ENCODE data around the gene PTK7.
A peak's percentile ranks its signal among the peaks of the same experiment; 100 is the strongest.
"Not testable (repeated sequence)": the region's sequence is repeated elsewhere in the genome, so short reads cannot be mapped to it uniquely, and the experiment has no call there.

PTK7 gene

DNA sequence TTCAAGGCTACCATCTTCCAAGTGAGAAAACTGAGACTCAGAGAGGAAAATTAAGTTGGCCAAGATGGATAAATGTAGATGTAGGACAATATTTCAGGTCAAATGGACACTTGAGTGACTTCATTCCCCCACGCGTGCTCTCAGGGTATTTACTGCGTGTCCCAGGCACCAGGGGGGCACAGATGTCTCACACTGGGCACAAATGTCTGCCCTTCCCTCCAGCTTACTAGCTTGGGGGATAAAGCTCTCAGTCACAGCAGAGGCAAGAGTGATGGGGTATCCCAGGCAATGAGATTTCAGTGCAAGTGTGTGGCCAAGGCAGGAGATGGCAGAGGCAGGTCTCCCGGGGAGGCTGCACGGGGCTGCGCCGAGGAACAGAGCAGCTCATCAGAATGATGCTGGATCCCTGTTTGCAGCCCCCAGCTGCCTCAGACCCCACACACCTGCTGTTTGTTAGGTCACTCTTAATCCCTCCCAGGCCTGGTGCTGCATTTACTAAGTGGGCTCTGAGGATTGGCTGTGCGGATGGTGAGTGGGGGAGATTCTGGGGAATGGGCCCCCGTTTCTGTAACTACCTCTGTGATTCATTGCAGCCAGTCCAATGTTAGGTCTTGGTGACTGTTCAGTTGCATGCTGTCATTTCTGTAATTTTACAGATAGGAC lies 44.1 kb downstream of the PTK7 start:
- DNase-seq: no peak

DNA sequence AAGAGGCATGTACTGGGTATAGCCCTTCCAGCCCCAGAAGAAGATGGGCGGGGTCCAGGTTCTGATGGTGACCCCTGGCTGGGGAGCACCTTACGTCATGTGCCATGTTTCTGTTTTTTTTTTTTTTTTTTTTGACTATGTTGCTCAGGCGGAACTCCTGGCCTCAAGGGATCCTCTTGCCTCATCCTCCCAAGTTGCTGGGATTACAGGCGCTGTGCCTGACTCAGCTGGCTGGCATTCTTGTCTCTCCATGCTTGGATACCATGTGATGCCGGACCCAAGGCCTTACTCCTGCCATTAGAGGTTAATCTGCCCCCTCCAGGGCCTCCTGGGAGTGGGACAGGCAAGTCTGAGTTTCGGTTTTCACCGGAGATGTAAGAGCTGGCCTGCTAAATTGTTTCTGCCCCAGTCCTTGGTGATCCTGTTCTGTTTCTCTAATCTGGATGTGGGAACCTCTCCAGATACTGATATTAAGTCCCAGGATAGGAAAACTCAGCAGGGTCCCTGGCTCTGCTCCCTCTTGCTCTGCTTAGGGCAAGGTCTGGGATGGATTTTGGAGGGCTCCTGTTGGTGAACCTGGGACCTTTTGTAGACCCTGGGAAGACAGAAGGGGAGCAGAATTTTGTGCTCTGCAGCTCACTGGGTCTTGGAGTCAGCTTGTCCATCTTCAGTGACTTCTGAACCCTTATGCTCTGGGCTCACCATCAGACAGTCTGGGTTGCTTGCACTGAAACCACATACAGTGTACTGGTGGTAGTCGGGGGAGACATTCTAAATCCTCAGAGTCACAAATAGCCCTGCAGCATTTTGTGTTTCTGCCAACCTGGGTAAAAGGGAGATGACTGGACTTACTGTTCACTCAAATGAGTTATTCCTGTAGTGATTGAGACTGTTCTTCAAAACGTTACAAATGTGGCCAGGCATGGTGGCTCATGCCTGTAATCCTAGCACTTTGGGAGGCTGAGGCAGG lies 45.1 kb downstream of the PTK7 start:
- no peak for DNase-seq

DNA sequence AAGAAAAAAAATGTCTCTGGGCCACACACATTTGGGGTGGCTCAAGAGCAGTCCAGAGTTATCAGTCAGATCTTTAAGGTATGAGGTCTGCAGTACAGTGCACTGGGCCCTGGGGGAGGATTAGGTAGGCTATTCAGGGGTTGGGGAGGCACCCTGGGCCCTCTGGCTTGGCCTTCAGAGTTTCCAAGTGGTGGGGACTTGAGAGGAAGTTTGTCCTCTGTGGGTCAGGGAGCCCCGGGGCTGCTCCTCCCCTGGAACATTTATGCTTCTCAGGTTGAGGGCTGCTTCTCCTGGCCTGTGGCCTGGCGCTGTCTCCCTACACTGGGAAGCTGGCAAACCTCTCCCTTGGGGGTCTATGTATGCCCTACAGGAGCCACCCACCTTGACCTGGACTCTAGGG lies 46.0 kb downstream of the PTK7 start:
- DNase-seq: no peak

DNA sequence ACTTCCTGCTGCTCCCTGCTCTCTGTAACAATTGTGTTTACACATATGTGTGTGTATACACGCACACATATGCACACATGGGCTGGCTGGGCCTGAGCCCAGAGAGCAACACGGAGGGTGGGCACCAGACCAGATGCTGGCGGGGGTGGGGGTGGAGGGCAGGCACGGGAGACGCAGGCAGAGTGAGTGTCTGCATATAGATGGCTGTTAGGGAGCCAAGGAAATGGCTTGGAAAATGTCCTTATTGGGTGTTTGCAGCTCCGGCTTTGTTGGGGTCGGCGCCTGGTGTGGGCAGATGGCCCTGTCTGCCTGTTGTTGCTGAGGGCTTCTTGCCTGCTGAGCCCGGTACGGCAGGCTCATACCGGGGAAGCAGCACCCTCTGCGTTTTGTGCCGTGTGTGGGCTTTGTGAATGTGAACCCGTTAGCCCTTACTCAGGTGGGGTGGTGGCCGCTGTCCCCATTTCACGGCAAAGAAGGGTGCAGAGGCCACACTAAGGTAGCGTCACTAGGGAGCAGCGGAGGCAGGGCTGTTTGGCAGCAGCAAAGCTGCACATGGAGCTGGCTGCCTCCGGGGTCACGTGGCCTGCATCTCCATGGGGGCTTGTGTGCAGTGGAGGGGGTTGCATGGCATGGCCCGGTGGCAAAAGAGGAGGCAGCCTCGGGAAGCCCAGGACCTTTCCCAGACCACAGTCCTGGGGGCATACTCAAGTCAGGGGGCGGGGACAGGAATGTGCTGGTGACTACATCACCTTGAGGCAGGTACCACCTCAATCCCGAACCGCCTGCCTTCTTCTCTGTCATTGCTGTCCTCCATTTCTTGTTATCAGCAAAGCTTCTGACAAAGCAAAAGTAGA lies 47.6 kb downstream of the PTK7 start:
- no peak for DNase-seq

DNA sequence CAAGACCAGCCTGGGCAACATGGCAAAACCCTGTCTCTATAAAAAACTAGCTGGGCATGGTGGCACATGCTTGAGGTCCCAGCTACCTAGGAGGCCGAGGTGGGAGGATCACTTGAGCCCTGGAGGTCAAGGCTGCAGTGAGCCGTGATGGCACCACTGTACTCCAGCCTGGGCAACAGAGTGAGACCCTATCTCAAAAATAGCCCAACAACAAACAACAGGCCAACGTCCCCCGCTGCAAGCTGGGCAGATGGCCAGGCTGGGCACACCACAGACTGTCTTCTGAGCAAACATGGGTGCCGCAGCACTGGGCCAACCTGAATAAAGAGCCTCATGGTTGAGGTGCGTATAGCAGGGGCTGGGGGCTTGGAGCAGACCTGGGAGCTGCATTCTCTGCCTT lies 48.4 kb downstream of the PTK7 start:
- no peak for DNase-seq

DNA sequence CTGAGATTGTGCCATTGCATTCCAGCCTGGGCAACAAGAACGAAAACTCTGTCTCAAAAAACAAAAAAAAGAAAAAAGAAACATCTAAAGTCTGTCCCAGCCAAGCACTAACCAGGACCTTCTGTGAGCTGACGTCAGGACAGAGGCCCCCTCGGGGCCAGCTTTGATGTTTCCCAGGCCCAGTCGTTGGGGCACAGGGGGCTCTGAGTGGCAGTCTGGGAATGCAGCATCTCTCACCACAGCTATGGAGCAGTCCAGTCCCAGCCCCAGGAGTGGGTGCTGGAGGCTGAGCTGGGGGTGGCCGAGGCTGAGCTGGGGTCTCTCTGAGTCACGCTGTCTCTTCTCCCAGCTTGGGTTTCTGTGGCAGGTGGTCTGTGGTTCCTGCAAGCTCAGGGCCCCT lies 49.0 kb downstream of the PTK7 start:
- DNase-seq: no peak

DNA sequence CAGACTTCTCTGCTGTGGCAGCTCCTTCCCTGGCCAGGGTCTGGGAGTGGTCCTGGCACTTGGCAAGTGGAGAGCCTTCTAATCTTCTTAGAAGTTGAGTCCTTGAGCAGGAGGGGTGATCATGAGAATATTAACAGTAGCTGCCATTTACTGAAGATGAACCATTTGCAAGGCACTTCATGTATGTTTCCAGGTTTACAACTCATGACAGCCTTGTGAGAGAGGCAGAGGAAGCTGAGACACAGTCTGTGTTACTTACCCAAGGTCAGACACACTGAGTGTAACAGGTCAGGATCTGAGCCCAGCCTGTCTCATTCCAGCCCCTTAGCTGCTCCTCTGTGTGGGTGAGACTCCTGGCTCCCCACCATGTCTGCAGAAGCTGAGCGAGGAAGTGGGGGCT lies 49.4 kb downstream of the PTK7 start:
- DNase-seq: no peak

DNA sequence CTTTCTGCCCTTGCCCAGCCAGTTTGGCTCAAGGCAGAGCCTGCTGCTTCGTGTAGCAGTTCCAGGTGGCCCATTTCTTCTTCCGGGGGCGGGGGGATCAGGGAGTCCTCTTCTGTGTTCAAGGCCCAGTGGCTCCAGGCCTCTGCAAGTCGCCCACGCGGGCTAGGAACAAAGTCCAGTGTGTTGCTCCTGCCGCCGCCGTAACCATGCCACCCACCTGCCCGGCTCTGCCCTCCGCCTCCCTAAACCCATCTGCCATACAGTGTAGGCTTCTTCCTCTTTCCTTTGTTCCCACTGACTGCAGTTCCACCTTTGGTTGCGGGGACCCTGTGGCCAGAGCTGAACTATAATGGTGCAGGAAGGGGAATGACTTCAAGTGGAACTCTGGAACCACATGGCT lies 51.1 kb downstream of the PTK7 start:
- no peak for DNase-seq

DNA sequence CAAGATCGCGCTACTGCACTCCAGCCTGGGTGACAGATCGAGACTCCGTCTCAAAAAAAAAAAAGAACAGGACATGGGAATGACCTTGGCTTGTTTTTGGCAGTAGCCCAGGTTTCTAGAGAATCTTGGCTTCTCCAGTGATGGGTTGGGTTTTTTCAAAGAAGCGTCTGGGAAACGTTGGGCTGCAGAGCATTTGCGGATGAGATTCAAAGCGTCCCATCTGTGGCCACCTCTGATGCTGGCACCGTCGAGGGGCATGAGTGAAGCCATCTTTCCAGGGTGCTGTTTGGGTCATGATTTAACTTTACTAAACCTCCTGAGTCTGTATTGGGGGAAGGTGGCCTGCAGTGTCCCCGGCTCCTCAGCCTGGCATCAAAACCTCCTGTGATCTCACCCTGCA lies 51.8 kb downstream of the PTK7 start:
- DNase-seq: no peak

DNA sequence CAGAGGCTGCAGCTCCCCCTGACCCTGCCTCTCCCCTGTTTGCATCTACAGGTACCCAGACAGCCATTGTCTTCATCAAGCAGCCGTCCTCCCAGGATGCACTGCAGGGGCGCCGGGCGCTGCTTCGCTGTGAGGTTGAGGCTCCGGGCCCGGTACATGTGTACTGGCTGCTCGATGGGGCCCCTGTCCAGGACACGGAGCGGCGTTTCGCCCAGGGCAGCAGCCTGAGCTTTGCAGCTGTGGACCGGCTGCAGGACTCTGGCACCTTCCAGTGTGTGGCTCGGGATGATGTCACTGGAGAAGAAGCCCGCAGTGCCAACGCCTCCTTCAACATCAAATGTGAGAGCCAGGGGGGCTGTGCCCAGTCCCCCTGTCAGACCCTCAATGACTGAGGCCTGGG lies 52.8 kb downstream of the PTK7 start:
- no peak for DNase-seq

DNA sequence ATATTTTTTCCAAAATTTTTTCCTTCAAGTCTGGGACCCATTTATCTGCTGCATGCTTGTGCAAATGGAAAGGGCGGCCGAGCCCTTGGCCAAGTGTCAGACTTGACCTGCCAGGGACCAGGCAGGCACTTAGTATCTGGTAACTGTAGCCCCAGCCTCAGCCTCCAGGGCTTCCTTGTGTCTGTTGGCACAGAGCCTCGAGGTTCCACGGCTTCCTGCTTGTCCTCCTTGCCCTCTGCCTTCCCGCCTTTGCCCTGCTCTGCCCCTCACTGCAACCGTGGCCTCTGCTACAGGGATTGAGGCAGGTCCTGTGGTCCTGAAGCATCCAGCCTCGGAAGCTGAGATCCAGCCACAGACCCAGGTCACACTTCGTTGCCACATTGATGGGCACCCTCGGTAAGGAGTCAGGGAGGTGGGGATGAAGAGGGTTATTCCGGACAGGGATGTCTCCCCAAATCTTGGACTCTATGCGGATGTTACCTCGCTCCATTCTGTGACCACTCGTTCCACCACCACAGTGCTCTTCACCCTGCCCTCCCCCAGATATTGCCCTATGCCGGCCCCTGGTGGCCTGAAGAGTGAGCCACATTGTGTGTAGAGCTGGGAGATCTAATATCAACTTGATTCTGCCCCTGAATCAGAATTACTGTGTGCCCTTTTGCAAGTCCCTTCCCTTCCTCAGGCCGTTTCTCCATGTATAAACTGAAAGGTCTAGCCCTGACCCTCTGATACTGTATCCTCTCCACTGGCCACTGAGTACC lies 53.5 kb downstream of the PTK7 start:
- no peak for DNase-seq

DNA sequence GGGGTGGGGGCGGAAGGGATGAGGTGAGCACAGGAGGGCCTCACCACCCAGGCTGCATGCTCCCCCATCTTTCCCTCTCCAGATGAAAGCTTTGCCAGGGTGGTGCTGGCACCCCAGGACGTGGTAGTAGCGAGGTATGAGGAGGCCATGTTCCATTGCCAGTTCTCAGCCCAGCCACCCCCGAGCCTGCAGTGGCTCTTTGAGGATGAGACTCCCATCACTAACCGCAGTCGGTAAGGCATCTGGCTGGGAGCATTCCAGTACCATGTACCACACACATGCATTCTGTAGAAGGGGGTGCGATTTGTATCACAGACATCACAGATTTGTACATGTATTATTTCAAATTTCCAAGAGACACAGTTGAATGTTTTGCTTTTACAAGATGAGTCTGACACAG lies 54.3 kb downstream of the PTK7 start:
- DNase-seq: no peak

DNA sequence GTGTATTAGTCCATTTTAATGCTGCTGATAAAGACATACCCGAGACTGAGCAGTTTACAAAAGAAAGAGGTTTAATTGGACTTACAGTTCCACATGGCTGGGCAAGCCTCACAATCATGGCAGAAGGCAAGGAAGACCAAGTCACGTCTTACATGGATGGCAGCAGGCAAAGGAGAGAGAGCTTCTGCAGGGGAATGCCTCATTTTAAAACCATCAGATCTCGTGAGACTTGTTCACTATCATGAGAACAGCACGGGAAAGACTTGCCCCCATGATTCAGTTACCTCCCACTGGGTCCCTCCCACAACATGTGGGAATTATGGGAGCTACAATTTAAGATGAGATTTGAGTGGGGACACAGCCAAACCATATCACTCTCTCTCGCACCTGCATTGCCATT lies 55.3 kb downstream of the PTK7 start:
- DNase-seq: not testable (repeated sequence)

DNA sequence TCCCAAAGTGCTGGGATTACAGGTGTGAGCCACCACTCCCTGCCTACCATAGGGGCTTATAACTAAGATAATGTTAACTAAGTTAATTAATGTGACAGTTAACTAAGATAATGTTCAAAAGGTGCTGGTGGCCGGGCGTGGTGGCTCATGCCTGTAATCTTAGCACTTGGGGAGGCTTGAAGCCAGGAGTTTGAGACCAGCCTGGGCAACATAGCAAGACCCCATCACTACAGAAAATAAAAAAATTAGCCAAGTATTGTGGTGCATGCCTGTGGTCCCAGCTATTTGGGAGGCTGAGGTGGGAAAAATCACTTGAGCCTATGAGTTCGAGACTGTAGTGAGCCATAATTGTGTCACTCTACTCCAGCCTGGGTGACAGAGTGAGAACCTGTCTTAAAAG lies 62.2 kb downstream of the PTK7 start:
- no peak for DNase-seq

DNA sequence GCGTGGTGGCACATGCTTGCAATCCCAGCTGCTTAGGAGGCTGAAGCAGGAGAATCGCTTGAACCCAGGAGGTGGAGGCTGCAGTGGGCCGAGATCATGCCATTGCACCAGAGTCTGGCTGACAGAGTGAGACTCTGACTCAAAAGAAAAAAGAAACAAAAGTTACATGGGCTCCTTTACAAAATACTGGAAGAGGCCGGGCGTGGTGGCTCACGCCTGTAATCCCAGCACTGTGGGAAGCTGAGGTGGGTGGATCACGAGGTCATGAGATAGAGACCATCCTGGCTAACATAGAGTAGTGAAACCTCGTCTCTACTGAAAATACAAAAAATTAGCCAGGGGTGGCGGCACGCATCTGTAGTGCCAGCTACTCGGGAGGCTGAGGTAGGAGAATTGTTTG lies 63.9 kb downstream of the PTK7 start:
- not testable (repeated sequence) for DNase-seq

DNA sequence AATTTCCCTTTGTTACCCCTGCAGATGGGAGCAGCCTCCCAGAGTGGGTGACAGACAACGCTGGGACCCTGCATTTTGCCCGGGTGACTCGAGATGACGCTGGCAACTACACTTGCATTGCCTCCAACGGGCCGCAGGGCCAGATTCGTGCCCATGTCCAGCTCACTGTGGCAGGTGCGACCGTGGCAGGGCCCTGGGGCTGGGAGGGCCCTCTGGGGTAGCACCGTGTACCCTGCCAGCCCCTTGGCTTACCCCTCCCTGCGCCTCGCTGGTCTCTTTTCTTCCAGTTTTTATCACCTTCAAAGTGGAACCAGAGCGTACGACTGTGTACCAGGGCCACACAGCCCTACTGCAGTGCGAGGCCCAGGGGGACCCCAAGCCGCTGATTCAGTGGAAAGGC lies 65.5 kb downstream of the PTK7 start:
- DNase-seq: no peak

DNA sequence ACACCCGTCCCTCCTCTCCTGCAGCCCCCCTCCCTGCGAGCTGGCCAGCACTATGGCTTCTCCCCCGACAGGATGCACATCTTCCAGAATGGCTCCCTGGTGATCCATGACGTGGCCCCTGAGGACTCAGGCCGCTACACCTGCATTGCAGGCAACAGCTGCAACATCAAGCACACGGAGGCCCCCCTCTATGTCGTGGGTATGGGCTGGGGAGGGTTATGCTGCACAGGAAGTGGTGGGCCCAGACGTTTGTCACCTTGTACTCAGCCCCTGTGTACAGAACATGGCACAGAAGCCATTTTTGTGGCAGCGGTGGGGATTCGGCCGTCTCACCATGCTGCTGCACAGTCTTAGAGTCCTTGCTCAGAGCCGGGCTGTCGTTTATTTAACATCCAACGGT lies 66.0 kb downstream of the PTK7 start:
- no peak for DNase-seq

DNA sequence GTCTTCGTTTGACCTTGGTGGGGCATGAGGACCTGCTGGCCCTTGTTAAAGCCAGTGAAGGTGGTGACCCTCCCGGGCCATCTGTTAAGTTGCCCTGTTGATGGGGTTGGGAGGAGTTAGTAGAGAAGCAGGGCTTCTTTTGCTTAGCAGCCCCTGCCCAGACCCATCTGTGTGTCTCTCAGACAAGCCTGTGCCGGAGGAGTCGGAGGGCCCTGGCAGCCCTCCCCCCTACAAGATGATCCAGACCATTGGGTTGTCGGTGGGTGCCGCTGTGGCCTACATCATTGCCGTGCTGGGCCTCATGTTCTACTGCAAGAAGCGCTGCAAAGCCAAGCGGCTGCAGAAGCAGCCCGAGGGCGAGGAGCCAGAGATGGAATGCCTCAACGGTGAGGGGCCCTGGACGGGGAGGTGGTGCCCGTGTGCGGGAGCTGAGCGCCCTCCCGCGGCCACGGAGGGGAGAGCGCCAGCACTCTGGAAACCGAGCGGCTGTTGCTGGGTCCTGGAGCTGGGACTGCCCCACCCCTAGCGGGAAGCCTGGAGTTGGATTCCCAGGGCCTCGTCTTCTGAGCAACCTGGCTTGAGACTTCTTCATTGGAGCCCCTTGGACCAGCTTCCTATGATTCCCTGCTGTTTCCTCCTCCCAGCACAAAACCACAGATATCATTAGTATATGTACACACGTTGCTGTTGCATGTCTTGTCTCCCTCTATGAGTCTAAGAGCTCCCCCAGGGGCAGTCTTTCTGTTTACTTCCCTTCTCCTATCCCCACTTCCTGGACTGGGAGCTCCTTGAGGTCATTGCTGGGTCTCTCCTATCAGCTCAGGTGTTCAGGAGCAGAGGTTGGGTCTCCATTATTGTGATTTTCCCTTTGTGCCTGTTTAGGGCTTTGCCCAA lies 67.4 kb downstream of the PTK7 start:
- peak; percentile 74 for DNase-seq

DNA sequence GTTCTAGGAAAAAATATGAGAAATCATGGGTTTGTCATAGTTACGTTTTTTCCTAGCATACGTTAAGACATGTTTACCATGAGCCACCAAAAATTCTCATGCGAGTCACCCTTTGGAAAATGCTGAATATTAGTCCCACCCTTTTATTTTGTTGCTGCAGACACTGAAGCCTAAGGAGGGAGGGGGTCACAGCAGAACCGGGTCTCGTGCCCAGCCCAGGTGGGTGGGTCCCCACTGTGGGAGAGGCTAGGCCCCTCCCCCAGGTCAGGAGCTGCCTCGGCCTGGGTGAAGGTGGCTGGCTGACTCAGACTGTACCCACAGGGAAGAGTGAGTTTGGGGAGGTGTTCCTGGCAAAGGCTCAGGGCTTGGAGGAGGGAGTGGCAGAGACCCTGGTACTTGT lies 68.8 kb downstream of the PTK7 start:
- no peak for DNase-seq

DNA sequence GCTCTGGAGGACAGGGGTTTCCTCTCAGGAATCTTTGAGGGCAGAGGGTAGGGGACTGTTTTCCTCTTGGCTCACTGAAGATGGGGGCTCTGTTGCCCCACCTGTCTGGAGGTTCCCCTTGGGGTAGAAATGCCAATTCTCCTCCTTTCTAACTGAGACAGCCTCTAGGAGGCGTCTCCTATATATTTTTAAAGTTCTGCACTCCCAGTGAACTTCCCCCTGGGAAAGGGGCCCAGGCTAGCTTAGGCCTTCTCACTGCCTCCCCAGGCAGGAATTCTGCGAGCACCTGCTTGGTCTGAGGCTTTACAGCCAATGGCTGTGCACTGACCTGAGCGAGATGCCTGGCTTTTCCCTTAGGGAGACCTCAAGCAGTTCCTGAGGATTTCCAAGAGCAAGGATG lies 70.1 kb downstream of the PTK7 start:
- DNase-seq: no peak

All from activated CD8-positive, alpha-beta memory T cell treated with anti-CD3 and anti-CD28 coated beads, Interleukin-2, amount 50 U/mL, for 4 hours (primary cell).